Thyroid gland (tissue), 4 donors: ENCODE data around the gene PHC2.

Experiments used
- CTCF ChIP-seq, 6 experiments: fragments of 200-600 bp in 3 of 6; fragments of 450-650 bp in 3 of 6; sonication (generic) in 3 of 6; IDR thresholded peaks; one replicate each; pipeline ENCODE4 v1.5.1; 2016 to 2019; ENCODE audit warnings: antibody characterized with exemption in 6 of 6, mild to moderate bottlenecking in 2 of 6, inconsistent platforms in 1 of 6, moderate library complexity in 1 of 6
- POLR2A ChIP-seq, 2 donors: fragments of 450-650 bp; IDR thresholded peaks; one replicate each; pipeline ENCODE4 v1.6.1; 2017; ENCODE audit warnings: antibody characterized with exemption in 2 of 2, mild to moderate bottlenecking in 2 of 2, moderate library complexity in 1 of 2

GRCh38 chr1:33469691-33470090 is 38.8 kb upstream of the PHC2 start:
- TF ChIP-seq CTCF (IDR thresholded peaks at IDR 0.05), result no peak
- TF ChIP-seq POLR2A (IDR thresholded peaks at IDR 0.05), result no peak
